GM13976 (cell line): Measurements from ENCODE around the gene PDE2A.

ENCODE experiments used
- DNase-seq: peaks from one replicate; pipeline ENCODE4 v3.0.0; 2012; ENCODE audit warnings: low spot score
- CTCF ChIP-seq: IDR thresholded peaks from 2 replicates; pipeline ENCODE4 v1.5.1; 2012; ENCODE audit warnings: borderline replicate concordance, mild to moderate bottlenecking; ENCODE audit not compliant: insufficient read depth; ENCODE audit errors: extremely low read depth, missing control alignments, control extremely low read depth
- in situ Hi-C: fragments of 300-500 bp; cut with MboI; formaldehyde crosslinking; loops from one replicate; pipeline ENCODE4 v1.12.0; 2022; ENCODE audit warnings: low sequenced_read_pairs, mixed read lengths, inconsistent platforms; ENCODE audit not compliant: unreplicated experiment

The PDE2A gene

GRCh38 chr11:72629266-72629665 is 45.0 kb downstream of the PDE2A start:
- in situ Hi-C loops = no loop called here
- no peak for DNase-seq

DNA sequence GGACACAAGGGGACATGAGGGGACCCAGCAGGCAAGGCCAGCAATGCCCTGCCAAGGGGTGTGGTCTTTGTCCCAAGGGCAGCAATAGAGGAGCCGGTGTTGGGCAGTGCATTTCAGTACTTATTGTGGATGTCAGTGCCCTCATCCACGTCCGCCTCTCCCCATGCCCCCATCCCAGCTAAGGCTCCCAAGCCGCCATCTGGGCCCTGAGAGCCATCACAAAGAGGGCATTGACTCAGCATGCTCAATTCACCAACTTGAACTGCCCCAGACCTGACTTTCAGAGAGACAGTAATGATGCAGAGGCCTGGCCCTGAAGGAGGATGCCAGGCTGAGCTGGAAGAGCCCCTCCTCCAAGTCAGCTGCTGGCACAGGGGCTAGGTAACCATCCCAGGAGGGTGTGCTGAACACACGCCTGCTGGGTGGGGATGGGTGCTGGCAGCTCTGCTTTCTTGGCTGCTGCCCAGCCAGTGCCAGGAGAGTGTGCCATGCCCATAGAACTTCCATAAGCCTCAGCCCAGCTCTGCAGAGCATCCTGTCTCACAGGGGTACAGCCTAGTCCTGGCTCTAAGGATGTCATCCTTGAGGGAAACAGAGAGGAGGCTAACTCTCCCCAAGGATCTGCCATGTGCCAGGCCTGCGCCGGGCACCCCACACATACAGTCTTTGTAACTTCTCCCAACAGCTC is 46.5 kb downstream of the PDE2A start:
- in situ Hi-C loops = no loop called here
- no peak for TF ChIP-seq CTCF

More at GRCh38 chr11:72629266-72629665, 45.0 kb downstream of the PDE2A start:
- no peak for TF ChIP-seq CTCF

GRCh38 chr11:72626414-72626936 is 47.7 kb downstream of the PDE2A start:
- TF ChIP-seq CTCF = no peak
- no peak for DNase-seq
- in situ Hi-C loops = no loop called here

More for the DNA sequence above, 46.5 kb downstream of the PDE2A start:
- DNase-seq = no peak

- in situ Hi-C loops = no loop called here
- no peak for TF ChIP-seq CTCF
- DNase-seq = no peak
Measured at GRCh38 chr11:72625691-72626413, 48.4 kb downstream of the PDE2A start.

GRCh38 chr11:72624496-72625201 is 49.6 kb downstream of the PDE2A start:
- in situ Hi-C loops = no loop called here
- no peak for TF ChIP-seq CTCF
- DNase-seq = no peak

- no peak for TF ChIP-seq CTCF
- in situ Hi-C loops = no loop called here
- DNase-seq = no peak
Measured at GRCh38 chr11:72623052-72623451, 51.2 kb downstream of the PDE2A start.
